ENCODE measurements around the gene CCDC187. TPM values are rescaled to one million over a fixed set of nuclear protein-coding genes. Genes with fewer than 3 reads are reported as not detected.

Gene CCDC187
- total RNA-seq, 6 donors from 2014 or later: 0.17 to 22.3 (median 10.0) TPM

DNA sequence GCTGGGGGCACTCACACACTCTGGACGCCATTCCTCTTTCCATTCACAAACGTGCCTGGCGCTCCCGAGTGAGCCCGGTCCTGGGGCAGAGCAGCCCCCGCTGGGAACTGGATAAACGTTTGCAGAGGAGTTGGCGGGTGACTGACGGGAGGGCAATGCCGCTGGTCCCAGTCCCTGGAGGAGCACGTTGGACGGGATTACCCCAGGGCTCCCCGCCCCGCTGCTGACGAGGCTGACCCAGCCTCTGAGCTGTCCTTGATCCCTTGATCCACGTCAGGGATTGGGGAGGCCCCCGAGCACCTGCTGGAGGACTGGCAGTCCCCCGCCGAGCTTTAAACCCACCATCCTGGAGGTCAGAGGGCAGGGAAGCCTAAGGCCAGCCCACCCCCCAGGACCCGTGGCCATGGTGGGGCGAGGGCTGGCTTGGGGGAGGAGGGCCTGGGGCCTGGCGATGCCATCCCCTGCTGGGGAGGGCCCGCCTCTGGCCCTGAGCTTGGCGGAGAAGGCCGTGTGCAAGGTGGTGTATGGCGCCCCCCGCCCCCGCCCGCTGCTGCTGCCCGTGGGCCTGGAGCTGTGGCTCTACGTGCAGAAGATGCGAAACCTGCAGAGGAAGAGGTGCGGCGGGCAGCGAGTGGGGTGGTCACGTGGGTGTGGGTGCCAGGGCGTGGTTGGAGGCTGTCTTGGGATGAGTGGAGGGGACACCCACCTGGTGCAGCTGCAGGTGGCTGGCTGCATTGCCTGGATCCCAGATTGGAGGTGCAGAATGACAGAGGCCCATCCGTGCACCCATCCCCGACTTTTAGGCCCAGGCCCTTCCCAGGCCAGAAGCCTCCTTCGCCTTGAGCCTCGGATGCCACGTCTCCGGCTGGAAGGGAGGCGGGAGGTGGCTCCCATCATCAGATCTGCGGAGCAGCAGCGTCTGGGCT, 27.9 kb upstream of the CCDC187 start:
- Histone ChIP-seq H3K4me1 (peaks cover 16 to 34% (median 17%) of the 10 kb centered on the region in 4 donors), H3K4me3 (no peak overlapping the region), H3K27me3 (no peaks in the 10 kb centered on the region), H3K27ac (peak overlapping the region in 2 of 4 donors; percentile 28 to 88), H3K36me3 (peaks cover 0 to 10% (median 5%) of the 10 kb centered on the region in 4 donors), H3K9me3 (no peaks in the 10 kb centered on the region)
- TF ChIP-seq EP300 (IDR thresholded peaks at IDR 0.05) (no peak), POLR2AphosphoS5 (IDR thresholded peaks at IDR 0.05) (no peak), POLR2A (IDR thresholded peaks at IDR 0.05) (no peak)
- TF ChIP-seq, protein P1, sequence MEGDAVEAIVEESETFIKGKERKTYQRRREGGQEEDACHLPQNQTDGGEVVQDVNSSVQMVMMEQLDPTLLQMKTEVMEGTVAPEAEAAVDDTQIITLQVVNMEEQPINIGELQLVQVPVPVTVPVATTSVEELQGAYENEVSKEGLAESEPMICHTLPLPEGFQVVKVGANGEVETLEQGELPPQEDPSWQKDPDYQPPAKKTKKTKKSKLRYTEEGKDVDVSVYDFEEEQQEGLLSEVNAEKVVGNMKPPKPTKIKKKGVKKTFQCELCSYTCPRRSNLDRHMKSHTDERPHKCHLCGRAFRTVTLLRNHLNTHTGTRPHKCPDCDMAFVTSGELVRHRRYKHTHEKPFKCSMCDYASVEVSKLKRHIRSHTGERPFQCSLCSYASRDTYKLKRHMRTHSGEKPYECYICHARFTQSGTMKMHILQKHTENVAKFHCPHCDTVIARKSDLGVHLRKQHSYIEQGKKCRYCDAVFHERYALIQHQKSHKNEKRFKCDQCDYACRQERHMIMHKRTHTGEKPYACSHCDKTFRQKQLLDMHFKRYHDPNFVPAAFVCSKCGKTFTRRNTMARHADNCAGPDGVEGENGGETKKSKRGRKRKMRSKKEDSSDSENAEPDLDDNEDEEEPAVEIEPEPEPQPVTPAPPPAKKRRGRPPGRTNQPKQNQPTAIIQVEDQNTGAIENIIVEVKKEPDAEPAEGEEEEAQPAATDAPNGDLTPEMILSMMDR (IDR thresholded peaks at IDR 0.05): no peak
- DNase-seq (peak in 1 of 2 donors; percentile 84), ATAC-seq (ENCODE audit: low FRiP score in 2 of 2) (no peak)
- WGBS, 2 donors: 75 to 81% methylated on average over 20 to 45 of the region's 46 CpGs

DNA sequence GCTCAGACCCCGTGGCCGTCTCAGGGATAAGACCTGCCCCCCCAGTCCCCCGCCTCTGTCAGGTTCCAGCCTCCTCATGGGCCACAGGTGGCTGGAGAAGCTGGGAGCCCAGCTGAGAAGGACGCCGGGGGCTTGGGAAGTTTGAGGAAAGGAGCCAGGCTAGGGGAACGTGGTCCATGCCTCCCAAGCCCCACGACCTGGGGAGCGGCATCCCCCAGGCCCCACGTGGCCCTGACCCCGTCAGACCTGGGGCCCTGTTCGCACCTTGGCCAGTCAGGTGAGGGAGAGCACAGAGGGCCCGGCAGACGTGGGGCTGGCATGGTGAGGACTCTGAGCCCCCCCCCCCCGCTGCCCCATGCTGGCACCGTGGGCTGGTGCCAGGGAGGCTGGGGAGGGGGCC, 27.1 kb upstream of the CCDC187 start:
- Histone ChIP-seq H3K4me1 (peaks cover 21 to 42% (median 25%) of the 10 kb centered on the region in 4 donors), H3K36me3 (peaks cover 0 to 10% (median 2%) of the 10 kb centered on the region in 4 donors), H3K27ac (peak overlapping the region in 3 of 4 donors; percentile 23 to 88 (median 28)), H3K9me3 (no peaks in the 10 kb centered on the region), H3K4me3 (no peak overlapping the region), H3K27me3 (no peaks in the 10 kb centered on the region)
- TF ChIP-seq POLR2AphosphoS5 (IDR thresholded peaks at IDR 0.05) (no peak), POLR2A (IDR thresholded peaks at IDR 0.05) (no peak), EP300 (IDR thresholded peaks at IDR 0.05) (no peak)
- TF ChIP-seq, protein P1 (IDR thresholded peaks at IDR 0.05): no peak
- ATAC-seq (ENCODE audit: low FRiP score in 2 of 2): no peak
- 93% methylated on average over 5 to 12 of the region's 15 CpGs for WGBS, 2 donors
- peak in 1 of 2 donors; percentile 67 for DNase-seq

DNA sequence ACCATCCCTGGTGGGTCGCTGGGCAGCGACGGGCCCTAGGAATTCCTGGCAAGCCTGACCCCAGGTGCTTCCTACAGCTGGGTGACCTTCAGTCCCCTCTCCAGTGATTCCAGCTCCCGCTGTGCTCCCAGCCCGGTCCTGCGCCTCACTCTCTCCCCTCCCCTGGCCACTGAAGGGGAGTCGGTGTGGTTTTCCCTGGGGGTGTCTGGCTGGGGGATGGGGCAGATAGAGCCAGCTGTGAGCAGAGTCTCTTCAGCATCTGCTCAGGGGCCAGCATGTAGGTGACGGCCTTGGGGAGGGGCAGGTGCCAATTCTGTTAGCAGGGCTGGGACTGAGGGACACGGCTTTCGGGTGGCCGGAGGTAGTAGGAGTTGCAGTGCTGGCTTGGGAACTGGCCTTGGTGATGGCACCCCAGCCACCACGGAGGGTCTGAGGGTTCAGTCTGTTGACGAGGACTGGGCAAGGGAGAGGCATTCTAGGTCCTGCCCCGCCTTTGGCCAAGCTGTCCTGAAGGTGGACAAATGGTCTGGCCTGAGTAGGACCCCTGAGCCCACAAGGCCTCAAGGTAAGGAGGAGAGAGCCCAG, 26.6 kb upstream of the CCDC187 start:
- ATAC-seq (ENCODE audit: low FRiP score in 2 of 2) (no peak), DNase-seq (no peak)
- 90 to 93% methylated on average over 6 to 14 of the region's 14 CpGs for WGBS, 2 donors
- peak overlapping the region in 1 of 4 donors; percentile 64 for H3K4me3 ChIP-seq
- H3K4me1 ChIP-seq: peaks cover 24 to 47% (median 25%) of the 10 kb centered on the region in 4 donors
- H3K9me3 ChIP-seq: no peaks in the 10 kb centered on the region
- H3K27ac ChIP-seq: peak overlapping the region in 3 of 4 donors; percentile 23 to 88 (median 37)
- H3K27me3 ChIP-seq: no peaks in the 10 kb centered on the region
- peaks cover 0 to 6% (median 0%) of the 10 kb centered on the region in 4 donors for H3K36me3 ChIP-seq
- TF ChIP-seq POLR2AphosphoS5 (IDR thresholded peaks at IDR 0.05): no peak
- no peak for TF ChIP-seq EP300 (IDR thresholded peaks at IDR 0.05)
- TF ChIP-seq, protein P1 (IDR thresholded peaks at IDR 0.05): no peak
- TF ChIP-seq POLR2A (IDR thresholded peaks at IDR 0.05): no peak

DNA sequence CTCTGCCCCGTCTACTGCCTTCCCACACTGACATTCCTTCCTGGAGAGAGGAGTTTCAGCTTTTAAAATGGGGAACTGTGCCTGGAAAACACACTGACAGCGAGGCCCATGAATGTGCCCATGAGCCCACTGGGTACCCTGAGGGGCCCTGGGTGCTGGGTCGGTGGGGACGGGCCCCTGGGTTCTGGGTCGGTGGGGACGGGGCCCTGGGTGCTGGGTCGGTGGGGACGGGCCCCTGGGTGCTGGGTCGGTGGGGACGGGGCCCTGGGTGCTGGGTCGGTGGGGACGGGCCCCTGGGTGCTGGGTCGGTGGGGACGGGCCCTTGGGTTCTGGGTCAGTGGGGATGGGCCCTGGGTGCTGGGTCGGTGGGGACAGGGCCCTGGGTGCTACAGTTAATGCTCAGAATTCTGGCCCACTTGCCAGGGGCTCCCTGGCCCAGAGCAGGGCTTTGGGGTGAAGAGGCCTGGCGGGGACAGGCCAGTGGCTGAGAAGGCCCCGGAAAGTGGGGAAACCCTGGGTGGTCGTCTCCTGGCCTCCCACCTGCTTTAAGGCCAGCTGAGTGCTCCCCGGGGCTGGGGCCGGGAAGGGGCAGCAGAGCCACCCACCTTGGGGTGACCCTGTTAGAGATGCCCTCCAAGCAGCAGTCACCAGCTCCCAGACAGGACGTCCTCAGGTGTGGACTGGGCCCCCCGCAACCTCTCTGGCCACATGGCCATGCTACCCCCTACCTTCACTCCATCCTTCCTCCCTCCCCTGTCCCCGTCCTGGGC, 25.9 kb upstream of the CCDC187 start:
- WGBS, 2 donors: 87% methylated on average over 3 to 21 of the region's 23 CpGs
- no peaks in the 10 kb centered on the region for H3K36me3 ChIP-seq
- H3K9me3 ChIP-seq: no peaks in the 10 kb centered on the region
- peak in 1 of 2 donors; percentile 77 for DNase-seq
- peak overlapping the region; percentile 70 to 88 (median 86) for H3K27ac ChIP-seq
- peak overlapping the region in 3 of 4 donors; percentile 64 to 68 (median 67) for H3K4me3 ChIP-seq
- H3K4me1 ChIP-seq: peaks cover 26 to 47% (median 29%) of the 10 kb centered on the region in 4 donors
- TF ChIP-seq POLR2A (IDR thresholded peaks at IDR 0.05): no peak
- TF ChIP-seq EP300 (IDR thresholded peaks at IDR 0.05): no peak
- TF ChIP-seq POLR2AphosphoS5 (IDR thresholded peaks at IDR 0.05): no peak
- TF ChIP-seq, protein P1 (IDR thresholded peaks at IDR 0.05): no peak
- ATAC-seq (ENCODE audit: low FRiP score in 2 of 2): no peak
- H3K27me3 ChIP-seq: no peaks in the 10 kb centered on the region

All from upper lobe of left lung (tissue), 6 donors.